Fibroblast of lung (primary cell): ENCODE data around the gene PPP1R26.

Experiments used
- EZH2 ChIP-seq: IDR thresholded peaks from 2 replicates; pipeline ENCODE4 v1.5.1; 2012; ENCODE audit warnings: low read length, control low read depth, mild to moderate bottlenecking; ENCODE audit errors: missing control alignments
- TF ChIP-seq, protein P1 (sequence below), 2 donors: IDR thresholded peaks in 1 of 2; conservative IDR thresholded peaks in 1 of 2; 1 replicate in 1 of 2; 2 replicates in 1 of 2; pipeline ENCODE4 v1.5.1; 2011 to 2012; ENCODE audit warnings: low read length in 2 of 2, control low read depth in 1 of 2, inconsistent platforms in 1 of 2, low read depth in 1 of 2, mild to moderate bottlenecking in 1 of 2

DNA sequence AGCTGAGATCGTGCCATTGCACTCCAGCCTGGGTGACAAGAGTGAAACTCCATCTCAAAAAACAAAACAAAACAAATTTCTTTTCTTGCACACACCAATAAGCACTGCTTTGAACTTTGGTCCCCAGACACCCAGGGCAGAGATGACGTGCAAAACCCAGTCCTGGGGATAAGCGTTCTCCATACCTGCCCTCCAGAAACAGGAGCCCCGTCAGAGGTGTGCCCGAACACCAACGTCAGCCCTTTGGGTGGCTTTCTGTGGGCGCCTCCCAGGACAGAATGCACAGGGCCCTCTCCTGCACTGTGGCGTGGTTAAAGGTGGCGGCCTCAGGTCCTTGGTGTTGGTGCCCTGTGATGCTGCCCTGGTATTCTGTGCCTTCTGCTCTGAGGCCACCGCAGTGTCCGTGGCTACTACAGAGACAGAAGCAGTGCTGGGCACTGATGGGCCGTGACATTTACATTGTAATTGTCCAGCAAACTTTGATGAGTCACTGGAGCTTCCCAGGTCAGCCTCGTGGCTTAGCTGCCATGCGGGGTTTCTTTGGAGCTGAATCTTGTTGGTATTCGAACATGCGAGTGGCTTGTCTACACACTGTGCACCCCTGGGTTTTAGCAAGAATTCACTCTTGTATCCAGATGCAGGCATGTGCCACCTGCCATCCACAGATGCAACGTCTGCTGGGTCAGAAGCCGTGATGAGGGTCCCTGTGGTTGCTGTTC, 9.8 kb downstream of the PPP1R26 start:
- TF ChIP-seq, protein P1, sequence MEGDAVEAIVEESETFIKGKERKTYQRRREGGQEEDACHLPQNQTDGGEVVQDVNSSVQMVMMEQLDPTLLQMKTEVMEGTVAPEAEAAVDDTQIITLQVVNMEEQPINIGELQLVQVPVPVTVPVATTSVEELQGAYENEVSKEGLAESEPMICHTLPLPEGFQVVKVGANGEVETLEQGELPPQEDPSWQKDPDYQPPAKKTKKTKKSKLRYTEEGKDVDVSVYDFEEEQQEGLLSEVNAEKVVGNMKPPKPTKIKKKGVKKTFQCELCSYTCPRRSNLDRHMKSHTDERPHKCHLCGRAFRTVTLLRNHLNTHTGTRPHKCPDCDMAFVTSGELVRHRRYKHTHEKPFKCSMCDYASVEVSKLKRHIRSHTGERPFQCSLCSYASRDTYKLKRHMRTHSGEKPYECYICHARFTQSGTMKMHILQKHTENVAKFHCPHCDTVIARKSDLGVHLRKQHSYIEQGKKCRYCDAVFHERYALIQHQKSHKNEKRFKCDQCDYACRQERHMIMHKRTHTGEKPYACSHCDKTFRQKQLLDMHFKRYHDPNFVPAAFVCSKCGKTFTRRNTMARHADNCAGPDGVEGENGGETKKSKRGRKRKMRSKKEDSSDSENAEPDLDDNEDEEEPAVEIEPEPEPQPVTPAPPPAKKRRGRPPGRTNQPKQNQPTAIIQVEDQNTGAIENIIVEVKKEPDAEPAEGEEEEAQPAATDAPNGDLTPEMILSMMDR (conservative IDR thresholded peaks at IDR 0.05 in 1 of 2, IDR thresholded peaks at IDR 0.05 in 1 of 2; ENCODE audit: low read depth in 1 of 2, low read length in 2 of 2): no peak
- TF ChIP-seq EZH2: no peak
